ENCODE data around the gene ARFGAP3.
"Not testable (repeated sequence)": the region's sequence is repeated elsewhere in the genome, so short reads cannot be mapped to it uniquely, and the experiment has no call there.

The ARFGAP3 gene

GRCh38 chr22:42791721-42792452, 65.2 kb downstream of the ARFGAP3 start:
- DNase-seq (ENCODE audit: low read depth, low spot score), result no peak
- no peak overlapping the region for H3K4me3 ChIP-seq (ENCODE audit: low read depth, low read length)
- TF ChIP-seq CTCF (IDR thresholded peaks at IDR 0.05; ENCODE audit: low read depth, low read length), result no peak
- in situ Hi-C loops (cut with HindIII; ENCODE audit: low sequenced_read_pairs), result no loop called here

- H3K4me3 ChIP-seq (ENCODE audit: low read depth, low read length), result no peak overlapping the region
- in situ Hi-C loops (cut with HindIII; ENCODE audit: low sequenced_read_pairs), result no loop called here
- no peak for DNase-seq (ENCODE audit: low read depth, low spot score)
- TF ChIP-seq CTCF (IDR thresholded peaks at IDR 0.05; ENCODE audit: low read depth, low read length), result no peak
Observed at GRCh38 chr22:42788466-42788865, 68.6 kb downstream of the ARFGAP3 start.

- no peak for TF ChIP-seq CTCF (IDR thresholded peaks at IDR 0.05; ENCODE audit: low read depth, low read length)
- DNase-seq (ENCODE audit: low read depth, low spot score), result no peak
- in situ Hi-C loops (cut with HindIII; ENCODE audit: low sequenced_read_pairs), result no loop called here
- H3K4me3 ChIP-seq (ENCODE audit: low read depth, low read length), result no peak overlapping the region
Observed at GRCh38 chr22:42788021-42788420, 69.1 kb downstream of the ARFGAP3 start.

GRCh38 chr22:42787357-42787736, 69.7 kb downstream of the ARFGAP3 start:
- in situ Hi-C loops (cut with HindIII; ENCODE audit: low sequenced_read_pairs), result no loop called here
- DNase-seq (ENCODE audit: low read depth, low spot score), result no peak
- no peak overlapping the region for H3K4me3 ChIP-seq (ENCODE audit: low read depth, low read length)
- TF ChIP-seq CTCF (IDR thresholded peaks at IDR 0.05; ENCODE audit: low read depth, low read length), result no peak

- no peak for DNase-seq (ENCODE audit: low read depth, low spot score)
- TF ChIP-seq CTCF (IDR thresholded peaks at IDR 0.05; ENCODE audit: low read depth, low read length), result no peak
- in situ Hi-C loops (cut with HindIII; ENCODE audit: low sequenced_read_pairs), result no loop called here
- H3K4me3 ChIP-seq (ENCODE audit: low read depth, low read length), result no peak overlapping the region
Observed at GRCh38 chr22:42786606-42787356, 70.3 kb downstream of the ARFGAP3 start.

GRCh38 chr22:42785706-42786499, 71.2 kb downstream of the ARFGAP3 start:
- no peak for DNase-seq (ENCODE audit: low read depth, low spot score)
- in situ Hi-C loops (cut with HindIII; ENCODE audit: low sequenced_read_pairs), result no loop called here
- H3K4me3 ChIP-seq (ENCODE audit: low read depth, low read length), result no peak overlapping the region
- no peak for TF ChIP-seq CTCF (IDR thresholded peaks at IDR 0.05; ENCODE audit: low read depth, low read length)

GRCh38 chr22:42782306-42782705, 74.8 kb downstream of the ARFGAP3 start:
- DNase-seq (ENCODE audit: low read depth, low spot score); H3K4me3 ChIP-seq (ENCODE audit: low read depth, low read length); in situ Hi-C loops (cut with HindIII; ENCODE audit: low sequenced_read_pairs): not testable (repeated sequence)
